ENCODE results near the gene VMAC. TPM values are rescaled to one million over a fixed set of nuclear protein-coding genes. Genes with fewer than 3 reads are reported as not detected.

VMAC gene
- total RNA-seq, 1 experiment from 2014 or later = 7.0 TPM

DNA sequence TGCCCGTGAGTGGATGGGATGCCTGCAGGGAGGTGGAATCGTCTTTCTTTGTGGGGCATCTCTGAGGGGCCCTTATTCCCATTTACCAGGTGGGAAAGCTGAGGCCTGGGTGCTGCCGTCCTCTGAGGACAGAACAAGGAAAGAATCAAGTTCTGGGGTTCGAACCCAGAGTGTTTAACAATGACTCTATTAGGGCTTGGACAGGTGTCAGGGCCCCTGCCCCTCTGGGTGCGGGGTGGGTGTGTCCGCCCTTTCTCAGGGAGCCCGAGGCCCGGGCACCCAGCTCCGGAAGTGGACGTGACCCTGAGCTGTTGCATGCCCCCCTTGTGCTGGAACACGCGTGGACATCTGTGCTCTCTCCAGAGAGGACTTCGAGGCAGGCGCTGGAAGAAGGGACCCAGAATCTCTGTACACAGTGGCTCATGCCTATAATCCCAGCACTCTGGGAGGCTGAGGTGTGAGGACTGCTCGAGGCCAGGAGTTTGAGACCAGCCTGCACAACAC lies 11.8 kb upstream of the VMAC start:
- TF ChIP-seq CTCF (IDR thresholded peaks at IDR 0.05; ENCODE audit: unreplicated experiment) = no peak
- peaks cover 14% of the 10 kb centered on the region for H3K36me3 Mint-ChIP-seq (ENCODE audit: insufficient read depth, unreplicated experiment)
- H3K27ac Mint-ChIP-seq (ENCODE audit: low read depth, unreplicated experiment) = no peak overlapping the region
- no TSS peak for BruUV-seq (replicated peaks)
- H3K4me3 Mint-ChIP-seq (ENCODE audit: unreplicated experiment) = no peak overlapping the region
- intact Hi-C loops (cut with micrococcal nuclease) = loop anchor here (2.0 kb wide), 1 partner anchor 88 kb away; the partner anchor contains the start of gene NRTN
- H3K27me3 Mint-ChIP-seq (ENCODE audit: insufficient read depth, unreplicated experiment) = no peaks in the 10 kb centered on the region
- H3K4me1 Mint-ChIP-seq (ENCODE audit: insufficient read depth, unreplicated experiment) = no peaks in the 10 kb centered on the region
- POLR2A ChIA-PET = interaction anchor here (0.9 to 4.1 kb wide), 3 partner anchors 11 to 89 kb away, joined by 4 to 28 read pairs (median 5); partner anchors contain the start of genes NDUFA11 and VMAC
- no peaks in the 10 kb centered on the region for H3K9me3 Mint-ChIP-seq (ENCODE audit: unreplicated experiment)
- CTCF ChIA-PET = interaction anchor here (0.7 to 1.0 kb wide), 2 partner anchors 86 to 88 kb away, joined by 3 to 4 read pairs; partner anchors contain the start of gene NRTN
- no peak for DNase-seq (ENCODE audit: unreplicated experiment)

DNA sequence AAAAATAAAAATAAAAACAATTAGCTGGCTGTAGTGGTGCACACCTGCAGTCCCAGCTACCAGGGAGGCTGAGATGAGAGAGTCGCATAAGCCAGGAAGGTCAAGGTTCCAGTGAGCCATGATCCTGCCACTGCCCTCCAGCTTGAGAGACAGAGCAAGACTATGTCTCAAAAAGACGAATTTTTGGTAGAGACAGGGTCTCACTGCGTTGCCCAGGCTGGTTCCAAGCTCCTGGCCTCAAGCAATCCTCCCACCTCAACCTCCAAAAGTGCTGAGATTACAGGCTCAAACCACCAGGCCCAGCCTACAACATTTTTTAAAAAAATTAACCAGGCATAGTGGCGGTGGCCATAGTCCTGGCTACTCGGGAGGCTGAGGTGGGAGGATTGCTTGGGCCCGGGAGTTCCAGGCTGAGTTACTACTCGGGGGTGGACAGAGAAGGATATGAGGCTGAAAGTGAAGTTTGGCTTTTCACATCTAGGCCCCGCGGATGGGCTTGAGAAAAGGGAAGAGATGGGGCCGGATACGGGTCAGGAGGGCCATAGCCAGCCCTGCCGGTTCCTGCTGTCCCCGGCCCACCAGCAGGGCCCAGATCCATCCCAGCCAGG lies 11.3 kb upstream of the VMAC start:
- TF ChIP-seq CTCF (IDR thresholded peaks at IDR 0.05; ENCODE audit: unreplicated experiment) = no peak
- ChIA-PET CTCF (interaction anchor here (0.6 to 1.0 kb wide), 3 partner anchors 44 to 89 kb away, joined by 3 to 4 read pairs (median 3); partner anchors contain the start of gene NRTN), POLR2A (interaction anchor here (0.9 to 4.1 kb wide), 3 partner anchors 11 to 90 kb away, joined by 4 to 28 read pairs (median 5); partner anchors contain the start of genes NDUFA11 and VMAC)
- no peak overlapping the region for H3K27ac Mint-ChIP-seq (ENCODE audit: low read depth, unreplicated experiment)
- no TSS peak for BruUV-seq (replicated peaks)
- H3K9me3 Mint-ChIP-seq (ENCODE audit: unreplicated experiment) = no peaks in the 10 kb centered on the region
- intact Hi-C loops (cut with micrococcal nuclease) = loop anchor here (2.0 kb wide), 1 partner anchor 89 kb away; the partner anchor contains the start of gene NRTN
- no peak overlapping the region for H3K4me3 Mint-ChIP-seq (ENCODE audit: unreplicated experiment)
- H3K4me1 Mint-ChIP-seq (ENCODE audit: insufficient read depth, unreplicated experiment) = no peaks in the 10 kb centered on the region
- H3K27me3 Mint-ChIP-seq (ENCODE audit: insufficient read depth, unreplicated experiment) = no peaks in the 10 kb centered on the region
- no peak for DNase-seq (ENCODE audit: unreplicated experiment)
- peaks cover 14% of the 10 kb centered on the region for H3K36me3 Mint-ChIP-seq (ENCODE audit: insufficient read depth, unreplicated experiment)

- H3K9me3 Mint-ChIP-seq (ENCODE audit: unreplicated experiment) = no peaks in the 10 kb centered on the region
- no peak for DNase-seq (ENCODE audit: unreplicated experiment)
- H3K36me3 Mint-ChIP-seq (ENCODE audit: insufficient read depth, unreplicated experiment) = peaks cover 14% of the 10 kb centered on the region
- no peak overlapping the region for H3K27ac Mint-ChIP-seq (ENCODE audit: low read depth, unreplicated experiment)
- no TSS peak for BruUV-seq (replicated peaks)
- POLR2A ChIA-PET = interaction anchor here (1.4 to 4.1 kb wide), 2 partner anchors 10 to 66 kb away, joined by 5 to 28 read pairs; partner anchors contain the start of genes NDUFA11 and VMAC
- CTCF ChIA-PET = interaction anchor here (0.6 kb wide), 1 partner anchor 45 kb away, joined by 3 read pairs; no protein-coding TSS in a partner anchor
- no peaks in the 10 kb centered on the region for H3K4me1 Mint-ChIP-seq (ENCODE audit: insufficient read depth, unreplicated experiment)
- intact Hi-C loops (cut with micrococcal nuclease) = loop anchor here (2.0 kb wide), 1 partner anchor 89 kb away; the partner anchor contains the start of gene NRTN
- TF ChIP-seq CTCF (IDR thresholded peaks at IDR 0.05; ENCODE audit: unreplicated experiment) = no peak
- no peaks in the 10 kb centered on the region for H3K27me3 Mint-ChIP-seq (ENCODE audit: insufficient read depth, unreplicated experiment)
- no peak overlapping the region for H3K4me3 Mint-ChIP-seq (ENCODE audit: unreplicated experiment)
Observed at GRCh38 chr19:5893907-5894703, 10.6 kb upstream of the VMAC start.

Data from MCF 10A (cell line).